Measurements from ENCODE around the gene PSAP. TPM values are rescaled to one million over a fixed set of nuclear protein-coding genes. Genes with fewer than 3 reads are reported as not detected.
"Not testable (repeated sequence)": the region's sequence is repeated elsewhere in the genome, so short reads cannot be mapped to it uniquely, and the experiment has no call there.

PSAP gene
- total RNA-seq, result 686 and 732 TPM in 2 replicates
- polyA plus RNA-seq, result 954 and 987 TPM in 2 replicates

DNA sequence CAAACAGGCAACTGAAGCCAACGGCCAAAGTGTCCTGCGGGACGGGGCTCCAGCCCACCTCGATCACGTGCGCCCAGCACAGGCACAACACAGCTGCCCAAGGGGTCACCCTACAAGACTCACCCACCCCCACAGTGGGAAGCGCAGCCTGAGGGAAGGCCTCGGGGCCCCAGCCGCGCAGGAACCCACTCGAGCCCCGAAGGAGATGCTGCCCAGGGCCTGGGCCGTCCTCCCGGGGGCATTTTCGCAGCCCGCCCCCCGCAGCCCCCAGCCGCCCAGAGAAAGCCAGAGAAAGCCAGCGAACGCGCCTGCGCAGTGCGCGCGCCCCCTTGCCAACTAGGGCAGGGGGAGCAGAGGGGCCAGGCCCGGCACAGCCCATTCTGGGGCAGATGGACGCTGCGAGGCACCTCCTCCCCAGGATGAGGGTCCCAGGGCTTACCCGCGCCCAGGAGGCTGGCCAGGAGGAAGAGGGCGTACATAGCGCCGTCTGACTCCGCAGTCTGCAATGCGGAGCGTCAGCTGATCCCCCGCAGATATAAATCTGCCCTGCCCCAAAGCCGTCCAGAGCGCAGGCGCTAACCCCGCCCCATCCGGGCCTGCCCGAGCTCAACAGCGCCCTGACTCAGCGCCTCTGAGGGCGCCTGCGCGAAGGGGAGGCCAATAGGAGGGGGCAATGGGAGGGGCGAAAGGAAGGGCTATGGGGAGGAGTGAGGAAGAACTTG lies at the start of gene PSAP:
Gene PSAP, minus strand, starts transcription at position 509 of the 722 bp plus-strand sequence. Its CDS starts 30 bp downstream, at position 479.
- Histone ChIP-seq H3K36me3 (replicated peaks; ENCODE audit: insufficient read depth, low read depth) (no peaks in the 10 kb centered on the region), H3K27ac (peak within 1 kb of the TSS; percentile 96), H3K4me1 (ENCODE audit: insufficient read depth) (peaks cover 7% of the 10 kb centered on the region), H3K4me2 (peak within 1 kb of the TSS; percentile 93), H4K20me1 (ENCODE audit: insufficient read depth, poor library complexity, severe bottlenecking) (peaks cover 47% of the 10 kb centered on the region), H3K79me2 (peaks cover 50% of the 10 kb centered on the region), H3K27me3 (no peaks in the 10 kb centered on the region), H2AFZ (peak within 1 kb of the TSS; percentile 64), H3K9me3 (ENCODE audit: low read depth) (no peaks in the 10 kb centered on the region), H3K4me3 (peak within 1 kb of the TSS; percentile 83), H3K9me2 (replicated peaks; ENCODE audit: insufficient read depth) (no peaks in the 10 kb centered on the region)
- DNase-seq (ENCODE audit: low spot score), result peak; percentile 100
- WGBS (ENCODE audit: low lambda C conversion rate, missing lambda C conversion rate), result 2% methylated on average over 37 of the region's 49 CpGs
- TF ChIP-seq EZH2 (IDR thresholded peaks at IDR 0.05; ENCODE audit: borderline replicate concordance), result no peak
- TF ChIP-seq, protein P1, sequence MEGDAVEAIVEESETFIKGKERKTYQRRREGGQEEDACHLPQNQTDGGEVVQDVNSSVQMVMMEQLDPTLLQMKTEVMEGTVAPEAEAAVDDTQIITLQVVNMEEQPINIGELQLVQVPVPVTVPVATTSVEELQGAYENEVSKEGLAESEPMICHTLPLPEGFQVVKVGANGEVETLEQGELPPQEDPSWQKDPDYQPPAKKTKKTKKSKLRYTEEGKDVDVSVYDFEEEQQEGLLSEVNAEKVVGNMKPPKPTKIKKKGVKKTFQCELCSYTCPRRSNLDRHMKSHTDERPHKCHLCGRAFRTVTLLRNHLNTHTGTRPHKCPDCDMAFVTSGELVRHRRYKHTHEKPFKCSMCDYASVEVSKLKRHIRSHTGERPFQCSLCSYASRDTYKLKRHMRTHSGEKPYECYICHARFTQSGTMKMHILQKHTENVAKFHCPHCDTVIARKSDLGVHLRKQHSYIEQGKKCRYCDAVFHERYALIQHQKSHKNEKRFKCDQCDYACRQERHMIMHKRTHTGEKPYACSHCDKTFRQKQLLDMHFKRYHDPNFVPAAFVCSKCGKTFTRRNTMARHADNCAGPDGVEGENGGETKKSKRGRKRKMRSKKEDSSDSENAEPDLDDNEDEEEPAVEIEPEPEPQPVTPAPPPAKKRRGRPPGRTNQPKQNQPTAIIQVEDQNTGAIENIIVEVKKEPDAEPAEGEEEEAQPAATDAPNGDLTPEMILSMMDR (IDR thresholded peaks at IDR 0.05; ENCODE audit: poor library complexity), result no peak
- TF ChIP-seq EZH2phosphoT487 (IDR thresholded peaks at IDR 0.05; ENCODE audit: low read depth, severe bottlenecking, unreplicated experiment), result no peak

DNA sequence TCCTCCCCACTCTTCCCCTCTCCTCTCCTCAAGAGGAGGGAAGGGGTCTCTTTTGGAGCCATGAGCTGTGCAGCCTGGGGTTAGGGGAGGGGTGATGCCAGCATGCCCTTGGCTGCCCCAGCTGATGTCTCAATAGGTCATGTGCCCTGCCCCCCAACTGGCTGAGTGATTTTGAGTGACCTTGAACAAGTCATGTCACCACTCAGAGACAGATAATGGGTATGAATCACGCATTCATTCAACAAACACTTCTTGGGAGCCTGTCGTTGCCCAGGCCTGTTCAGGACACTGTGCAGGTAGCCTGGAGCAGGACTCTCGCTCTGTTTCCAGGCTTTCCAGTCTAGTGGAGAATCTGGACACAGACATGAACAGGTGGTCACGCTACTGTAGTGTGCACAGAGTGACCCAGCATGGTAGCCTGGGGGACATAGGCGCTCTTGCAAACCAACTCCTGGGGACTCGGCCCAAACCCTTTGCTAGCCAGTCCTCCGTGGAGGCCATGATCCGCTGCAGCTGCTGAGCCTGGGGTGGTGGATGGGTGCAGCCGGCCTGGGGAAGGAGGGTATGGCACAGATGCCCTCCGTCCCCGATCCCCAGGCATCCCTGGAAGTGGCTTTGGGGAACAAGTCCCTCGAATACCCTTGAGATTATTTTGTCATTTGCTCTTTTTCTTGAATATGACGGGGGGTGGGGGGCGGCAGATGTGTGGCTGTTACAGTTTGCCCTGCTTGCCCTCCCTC lies 49.6 kb upstream of the PSAP start:
- H3K27me3 ChIP-seq, result no peaks in the 10 kb centered on the region
- whole genome bisulfite sequencing (ENCODE audit: low lambda C conversion rate, missing lambda C conversion rate), result 92% methylated on average over 11 of the region's 14 CpGs
- no peaks in the 10 kb centered on the region for H3K36me3 ChIP-seq (replicated peaks; ENCODE audit: insufficient read depth, low read depth)
- TF ChIP-seq EZH2 (IDR thresholded peaks at IDR 0.05; ENCODE audit: borderline replicate concordance) (no peak), EZH2phosphoT487 (IDR thresholded peaks at IDR 0.05; ENCODE audit: low read depth, severe bottlenecking, unreplicated experiment) (no peak)
- TF ChIP-seq, protein P1 (IDR thresholded peaks at IDR 0.05; ENCODE audit: poor library complexity), result no peak
- H3K27ac ChIP-seq, result no peak overlapping the region
- no peak overlapping the region for H3K4me3 ChIP-seq
- H3K4me1 ChIP-seq (ENCODE audit: insufficient read depth), result no peaks in the 10 kb centered on the region
- H3K9me2 ChIP-seq (replicated peaks; ENCODE audit: insufficient read depth), result no peaks in the 10 kb centered on the region
- no peak overlapping the region for H2AFZ ChIP-seq
- H3K9me3 ChIP-seq (ENCODE audit: low read depth), result no peaks in the 10 kb centered on the region
- DNase-seq (ENCODE audit: low spot score), result no peak
- H4K20me1 ChIP-seq (ENCODE audit: insufficient read depth, poor library complexity, severe bottlenecking), result no peaks in the 10 kb centered on the region
- H3K4me2 ChIP-seq, result no peak overlapping the region
- no peaks in the 10 kb centered on the region for H3K79me2 ChIP-seq

DNA sequence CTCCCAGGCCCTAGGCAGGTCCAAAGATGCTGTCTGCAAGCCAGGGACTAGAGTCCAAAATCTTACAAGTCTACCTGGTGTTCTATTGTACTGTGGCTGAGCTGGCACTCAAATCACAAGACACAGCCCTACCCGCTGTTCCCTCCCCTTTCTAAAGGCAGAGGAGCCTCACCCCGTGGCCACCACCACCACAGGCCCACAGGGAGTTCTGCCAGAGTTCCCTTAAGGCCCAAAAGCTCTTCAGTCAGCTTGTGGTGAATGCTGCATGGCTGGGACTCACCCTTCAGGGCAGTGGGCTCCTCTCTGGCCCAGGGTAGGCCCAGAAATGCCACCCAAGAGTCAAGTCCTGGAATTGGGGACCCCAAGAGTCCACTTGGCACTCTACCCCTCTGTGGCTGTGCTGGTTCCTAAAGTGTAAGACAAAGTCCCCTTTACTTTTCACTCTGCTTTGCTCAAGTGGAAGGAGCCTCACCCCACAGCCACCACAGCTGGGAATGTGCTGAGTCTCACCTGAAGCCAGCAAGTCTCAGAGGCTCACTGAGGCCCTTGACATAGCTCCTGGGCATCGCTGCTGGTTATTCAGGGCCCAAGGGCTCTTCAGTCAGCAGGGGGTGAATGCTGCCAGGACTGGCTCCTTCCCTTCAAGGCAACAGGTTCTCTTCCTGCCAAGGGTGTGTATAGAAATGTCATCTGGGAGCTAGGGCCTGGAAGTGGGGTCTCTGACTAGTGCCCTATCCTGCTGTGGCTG lies 48.8 kb upstream of the PSAP start:
- WGBS (ENCODE audit: low lambda C conversion rate, missing lambda C conversion rate), result 94% methylated on average over 3 of the region's 3 CpGs

DNA sequence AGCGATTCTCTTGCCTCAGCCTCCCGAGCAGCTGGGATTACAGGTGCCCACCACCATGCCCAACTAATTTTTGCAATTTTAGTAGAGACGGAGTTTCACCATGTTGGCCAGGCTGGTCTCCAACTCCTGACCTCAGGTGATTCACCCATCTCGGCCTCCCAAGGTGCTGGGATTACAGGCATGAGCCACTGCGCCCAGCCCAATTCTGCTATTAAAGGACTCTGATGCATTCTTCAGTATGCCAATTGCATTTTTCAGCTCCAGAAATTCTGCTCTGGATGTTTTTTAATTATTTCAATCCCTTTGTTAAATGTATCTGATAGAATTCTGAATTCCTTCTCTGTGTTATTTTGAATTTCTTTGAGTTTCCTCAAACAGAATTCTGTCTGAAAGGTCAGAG lies 47.3 kb upstream of the PSAP start:
- not testable (repeated sequence) for H3K27me3 ChIP-seq; H2AFZ ChIP-seq; H3K36me3 ChIP-seq (replicated peaks; ENCODE audit: insufficient read depth, low read depth); H3K79me2 ChIP-seq; H4K20me1 ChIP-seq (ENCODE audit: insufficient read depth, poor library complexity, severe bottlenecking); H3K4me2 ChIP-seq; H3K4me3 ChIP-seq; H3K4me1 ChIP-seq (ENCODE audit: insufficient read depth); H3K27ac ChIP-seq; DNase-seq (ENCODE audit: low spot score); H3K9me3 ChIP-seq (ENCODE audit: low read depth); H3K9me2 ChIP-seq (replicated peaks; ENCODE audit: insufficient read depth)
- 95% methylated on average over 5 of the region's 5 CpGs for WGBS (ENCODE audit: low lambda C conversion rate, missing lambda C conversion rate)

More for the DNA sequence above, 48.8 kb upstream of the PSAP start:
- Histone ChIP-seq H3K4me3 (no peak overlapping the region), H4K20me1 (ENCODE audit: insufficient read depth, poor library complexity, severe bottlenecking) (no peaks in the 10 kb centered on the region), H3K9me2 (replicated peaks; ENCODE audit: insufficient read depth) (no peaks in the 10 kb centered on the region), H2AFZ (no peak overlapping the region), H3K4me1 (ENCODE audit: insufficient read depth) (no peaks in the 10 kb centered on the region), H3K4me2 (no peak overlapping the region), H3K9me3 (ENCODE audit: low read depth) (no peaks in the 10 kb centered on the region), H3K27me3 (no peaks in the 10 kb centered on the region), H3K79me2 (no peaks in the 10 kb centered on the region), H3K36me3 (replicated peaks; ENCODE audit: insufficient read depth, low read depth) (no peaks in the 10 kb centered on the region), H3K27ac (no peak overlapping the region)
- DNase-seq (ENCODE audit: low spot score), result no peak
- TF ChIP-seq EZH2 (IDR thresholded peaks at IDR 0.05; ENCODE audit: borderline replicate concordance), result no peak
- TF ChIP-seq EZH2phosphoT487 (IDR thresholded peaks at IDR 0.05; ENCODE audit: low read depth, severe bottlenecking, unreplicated experiment), result no peak
- TF ChIP-seq, protein P1 (IDR thresholded peaks at IDR 0.05; ENCODE audit: poor library complexity), result no peak

Data from hepatocyte (in vitro differentiated cells).